ENCODE measurements around the gene CLASRP.

CLASRP gene

DNA sequence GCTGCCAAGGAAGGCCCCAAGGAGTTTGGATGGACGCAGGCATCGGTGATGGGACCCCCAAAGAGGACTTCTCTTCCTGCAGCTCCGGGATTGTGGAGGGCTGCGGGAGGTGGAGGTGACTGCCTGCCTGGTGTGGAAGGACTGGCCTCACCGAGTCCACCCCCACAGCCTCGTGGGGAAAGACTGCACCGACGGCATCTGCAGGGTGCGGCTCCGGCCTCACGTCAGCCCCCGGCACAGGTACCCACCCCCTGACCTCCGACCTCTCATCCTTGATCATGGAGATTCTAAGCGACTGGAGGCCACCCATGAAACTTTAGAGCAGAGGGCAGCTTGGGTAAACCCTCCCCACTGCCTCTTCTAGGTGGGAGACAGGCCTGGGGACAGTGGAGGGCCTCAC, 16.9 kb upstream of the CLASRP start:
- Histone ChIP-seq H3K27me3 (ENCODE audit: low read length) (no peaks in the 10 kb centered on the region), H3K4me3 (ENCODE audit: insufficient read depth, low read length, poor library complexity, severe bottlenecking) (no peak overlapping the region), H3F3A (ENCODE audit: insufficient read depth) (peaks cover 17% of the 10 kb centered on the region), H3K36me3 (ENCODE audit: low read length) (peaks cover 7% of the 10 kb centered on the region; the same call in 1 of the 2 replicates), H4K20me1 (ENCODE audit: low read depth, low read length) (no peaks in the 10 kb centered on the region), H3K9me3 (ENCODE audit: insufficient read depth, low read length) (no peaks in the 10 kb centered on the region), H3K9me2 (replicated peaks; ENCODE audit: insufficient read depth, low read length) (no peaks in the 10 kb centered on the region), H3K79me2 (ENCODE audit: insufficient read depth, low read length) (no peaks in the 10 kb centered on the region; the same call in 1 of the 2 replicates), H3K9ac (ENCODE audit: low read length) (no peak overlapping the region), H2AFZ (ENCODE audit: low read depth, low read length, severe bottlenecking) (no peak overlapping the region), H3K27ac (ENCODE audit: low read depth, low read length) (no peak overlapping the region), H3K4me2 (ENCODE audit: low read depth, low read length, poor library complexity, severe bottlenecking) (no peak overlapping the region)
- TF ChIP-seq EZH2phosphoT487 (conservative IDR thresholded peaks at IDR 0.05; ENCODE audit: low read length): no peak
- TF ChIP-seq, protein P1, sequence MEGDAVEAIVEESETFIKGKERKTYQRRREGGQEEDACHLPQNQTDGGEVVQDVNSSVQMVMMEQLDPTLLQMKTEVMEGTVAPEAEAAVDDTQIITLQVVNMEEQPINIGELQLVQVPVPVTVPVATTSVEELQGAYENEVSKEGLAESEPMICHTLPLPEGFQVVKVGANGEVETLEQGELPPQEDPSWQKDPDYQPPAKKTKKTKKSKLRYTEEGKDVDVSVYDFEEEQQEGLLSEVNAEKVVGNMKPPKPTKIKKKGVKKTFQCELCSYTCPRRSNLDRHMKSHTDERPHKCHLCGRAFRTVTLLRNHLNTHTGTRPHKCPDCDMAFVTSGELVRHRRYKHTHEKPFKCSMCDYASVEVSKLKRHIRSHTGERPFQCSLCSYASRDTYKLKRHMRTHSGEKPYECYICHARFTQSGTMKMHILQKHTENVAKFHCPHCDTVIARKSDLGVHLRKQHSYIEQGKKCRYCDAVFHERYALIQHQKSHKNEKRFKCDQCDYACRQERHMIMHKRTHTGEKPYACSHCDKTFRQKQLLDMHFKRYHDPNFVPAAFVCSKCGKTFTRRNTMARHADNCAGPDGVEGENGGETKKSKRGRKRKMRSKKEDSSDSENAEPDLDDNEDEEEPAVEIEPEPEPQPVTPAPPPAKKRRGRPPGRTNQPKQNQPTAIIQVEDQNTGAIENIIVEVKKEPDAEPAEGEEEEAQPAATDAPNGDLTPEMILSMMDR (IDR thresholded peaks at IDR 0.05; ENCODE audit: insufficient read depth, low read length, poor library complexity, severe bottlenecking): no peak

DNA sequence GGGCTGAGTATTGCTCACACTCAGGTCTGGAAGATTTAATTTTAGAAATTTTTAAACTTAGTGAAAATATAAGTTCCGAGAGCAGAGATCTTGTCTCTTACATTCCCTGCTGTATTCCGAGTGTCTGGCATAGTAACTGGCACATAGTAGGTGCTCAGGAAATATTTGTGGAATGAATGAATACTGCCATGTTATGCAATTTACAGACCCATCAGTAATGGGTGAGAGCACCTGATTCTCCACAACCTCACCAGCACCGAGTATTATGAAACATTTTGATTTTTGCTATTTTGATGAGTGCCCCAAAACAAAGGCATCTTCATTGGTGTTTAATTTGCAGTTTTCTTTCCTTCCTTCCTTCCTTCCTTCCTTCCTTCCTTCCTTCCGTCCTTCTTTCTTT, 15.8 kb upstream of the CLASRP start:
- Histone ChIP-seq H3K4me3 (ENCODE audit: insufficient read depth, low read length, poor library complexity, severe bottlenecking) (no peak overlapping the region), H3K9me3 (ENCODE audit: insufficient read depth, low read length) (no peaks in the 10 kb centered on the region), H3K9ac (ENCODE audit: low read length) (no peak overlapping the region), H3K27me3 (ENCODE audit: low read length) (no peaks in the 10 kb centered on the region), H3K79me2 (ENCODE audit: insufficient read depth, low read length) (no peaks in the 10 kb centered on the region), H3K4me2 (ENCODE audit: low read depth, low read length, poor library complexity, severe bottlenecking) (no peak overlapping the region), H3K27ac (ENCODE audit: low read depth, low read length) (no peak overlapping the region), H2AFZ (ENCODE audit: low read depth, low read length, severe bottlenecking) (no peak overlapping the region), H3F3A (ENCODE audit: insufficient read depth) (peaks cover 7% of the 10 kb centered on the region; the same call in 1 of the 2 replicates), H3K9me2 (replicated peaks; ENCODE audit: insufficient read depth, low read length) (no peaks in the 10 kb centered on the region), H3K36me3 (ENCODE audit: low read length) (peaks cover 10% of the 10 kb centered on the region; the same call in 1 of the 2 replicates), H4K20me1 (ENCODE audit: low read depth, low read length) (no peaks in the 10 kb centered on the region)
- TF ChIP-seq, protein P1 (IDR thresholded peaks at IDR 0.05; ENCODE audit: insufficient read depth, low read length, poor library complexity, severe bottlenecking): no peak
- no peak for TF ChIP-seq EZH2phosphoT487 (conservative IDR thresholded peaks at IDR 0.05; ENCODE audit: low read length)

DNA sequence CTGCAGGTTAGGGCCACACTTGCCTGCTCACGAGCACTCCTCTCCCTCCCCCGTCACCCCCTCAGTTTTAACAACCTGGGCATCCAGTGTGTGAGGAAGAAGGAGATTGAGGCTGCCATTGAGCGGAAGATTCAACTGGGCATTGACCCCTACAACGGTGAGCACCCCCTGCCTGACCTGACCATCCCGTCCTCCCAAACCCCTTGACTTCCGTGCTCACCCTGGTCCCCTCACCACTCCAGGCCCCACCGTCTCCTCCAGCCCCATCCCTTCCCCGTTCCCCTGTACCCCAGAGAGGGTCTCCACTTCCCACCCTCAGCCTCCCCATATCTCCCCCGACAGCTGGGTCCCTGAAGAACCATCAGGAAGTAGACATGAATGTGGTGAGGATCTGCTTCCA, 13.6 kb upstream of the CLASRP start:
- H3K36me3 ChIP-seq (ENCODE audit: low read length): peaks cover 9% of the 10 kb centered on the region; the same call in 1 of the 2 replicates
- no peak overlapping the region for H3K4me2 ChIP-seq (ENCODE audit: low read depth, low read length, poor library complexity, severe bottlenecking)
- H3K9ac ChIP-seq (ENCODE audit: low read length): no peak overlapping the region
- H3K9me2 ChIP-seq (replicated peaks; ENCODE audit: insufficient read depth, low read length): no peaks in the 10 kb centered on the region
- H4K20me1 ChIP-seq (ENCODE audit: low read depth, low read length): no peaks in the 10 kb centered on the region
- no peaks in the 10 kb centered on the region for H3K9me3 ChIP-seq (ENCODE audit: insufficient read depth, low read length)
- H3K27me3 ChIP-seq (ENCODE audit: low read length): no peaks in the 10 kb centered on the region
- TF ChIP-seq, protein P1 (IDR thresholded peaks at IDR 0.05; ENCODE audit: insufficient read depth, low read length, poor library complexity, severe bottlenecking): no peak
- TF ChIP-seq EZH2phosphoT487 (conservative IDR thresholded peaks at IDR 0.05; ENCODE audit: low read length): no peak
- H3F3A ChIP-seq (ENCODE audit: insufficient read depth): no peaks in the 10 kb centered on the region; the same call in 1 of the 2 replicates
- H2AFZ ChIP-seq (ENCODE audit: low read depth, low read length, severe bottlenecking): no peak overlapping the region
- H3K27ac ChIP-seq (ENCODE audit: low read depth, low read length): no peak overlapping the region
- H3K4me3 ChIP-seq (ENCODE audit: insufficient read depth, low read length, poor library complexity, severe bottlenecking): no peak overlapping the region
- no peaks in the 10 kb centered on the region for H3K79me2 ChIP-seq (ENCODE audit: insufficient read depth, low read length)

Measured in SU-DHL-6 (cell line).